SW480 (cell line): ENCODE data around the gene TOM1L2.

Experiments
- DNase-seq: peaks from one replicate; pipeline ENCODE4 v3.0.0-alpha.2; 2016; ENCODE audit warnings: low spot score

The TOM1L2 gene

GRCh38 chr17:17849147-17849820 lies 122.9 kb downstream of the TOM1L2 start:
- DNase-seq, result peak; percentile 35

DNA sequence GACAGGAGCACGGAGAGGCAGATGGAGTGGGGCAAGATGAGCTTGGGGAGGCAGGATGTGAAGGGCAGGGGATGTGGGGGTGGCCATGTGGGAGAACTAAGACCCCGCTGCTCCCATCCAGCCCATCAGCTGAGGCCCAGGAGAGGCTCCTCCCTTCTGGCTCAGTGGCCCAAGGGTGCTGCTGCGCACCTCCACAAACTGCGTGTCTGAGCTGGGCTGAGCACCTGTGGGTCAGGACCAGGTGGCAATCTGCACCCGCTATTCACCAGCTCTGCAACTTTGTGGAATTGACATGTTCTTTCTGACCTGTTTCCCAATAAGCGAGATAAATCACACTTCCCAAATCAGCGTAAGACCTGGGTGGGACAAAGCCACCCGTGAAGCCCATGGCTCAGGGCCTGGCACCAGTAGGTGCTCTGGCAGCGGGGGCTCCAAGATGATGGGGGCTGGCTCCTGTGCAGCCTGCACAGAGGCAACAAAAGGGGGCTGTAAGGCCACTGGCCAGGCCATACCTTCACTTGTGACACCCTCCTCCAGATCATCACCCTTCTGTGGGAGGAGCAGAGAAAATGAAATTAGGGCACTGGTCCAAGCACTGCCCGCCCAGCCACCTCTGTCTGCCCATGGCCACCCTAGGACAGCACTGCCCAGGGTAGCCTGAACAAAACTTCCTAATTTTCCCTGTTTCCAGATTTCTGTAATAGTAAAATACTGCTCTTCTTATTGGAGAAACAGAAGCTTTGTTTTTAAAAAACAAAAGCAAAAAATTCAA lies 123.7 kb downstream of the TOM1L2 start:
- DNase-seq, result no peak

- no peak for DNase-seq
Measured at GRCh38 chr17:17847726-17848125, 124.5 kb downstream of the TOM1L2 start.

GRCh38 chr17:17847118-17847689 lies 125.0 kb downstream of the TOM1L2 start:
- no peak for DNase-seq

- DNase-seq, result no peak
Measured at GRCh38 chr17:17846645-17847044, 125.6 kb downstream of the TOM1L2 start.

DNA sequence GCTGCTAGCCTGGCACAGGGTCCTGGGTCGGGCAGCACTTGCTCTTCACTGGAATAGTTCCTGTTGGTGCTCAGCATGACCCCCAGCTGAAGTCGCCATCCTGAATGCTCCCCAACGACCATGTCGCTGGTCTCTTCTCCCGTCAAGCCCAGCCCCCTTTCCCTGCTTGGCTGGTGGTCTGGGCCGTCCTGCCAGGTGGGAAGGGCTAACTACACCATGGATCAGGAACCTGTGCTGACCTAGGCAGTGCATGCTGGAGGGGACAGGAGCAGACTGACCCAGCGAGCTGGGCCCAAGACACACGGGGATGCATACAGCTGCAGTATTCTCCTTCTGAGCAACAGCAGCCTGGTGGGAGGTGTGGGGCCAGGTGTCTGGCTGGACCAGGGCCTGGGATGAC lies 126.2 kb downstream of the TOM1L2 start:
- no peak for DNase-seq

GRCh38 chr17:17845046-17845775 lies 127.0 kb downstream of the TOM1L2 start:
- no peak for DNase-seq

- DNase-seq, result no peak
Measured at GRCh38 chr17:17844500-17844899, 127.7 kb downstream of the TOM1L2 start.

DNA sequence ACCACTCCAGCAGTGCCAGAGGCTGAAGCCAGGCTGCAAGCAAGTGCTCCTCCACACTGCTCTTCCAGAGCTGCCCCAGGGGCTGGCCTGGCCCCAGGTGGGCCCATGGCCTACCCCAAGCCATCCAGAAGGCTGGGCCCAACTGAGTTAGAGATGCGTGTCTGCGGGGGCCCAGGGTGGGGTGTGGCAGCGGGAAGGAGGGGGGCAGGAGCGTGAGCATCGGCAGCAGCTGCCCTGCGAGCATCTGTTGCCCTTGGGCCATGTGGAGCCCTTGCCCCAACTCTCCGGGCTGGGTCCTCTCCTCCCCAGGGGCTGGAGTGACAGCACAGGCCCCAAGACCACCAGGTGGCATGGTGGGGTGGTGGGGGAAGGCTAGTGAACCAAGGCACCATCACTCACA lies 128.1 kb downstream of the TOM1L2 start:
- no peak for DNase-seq

- no peak for DNase-seq
Measured at GRCh38 chr17:17843096-17843495, 129.1 kb downstream of the TOM1L2 start.

DNA sequence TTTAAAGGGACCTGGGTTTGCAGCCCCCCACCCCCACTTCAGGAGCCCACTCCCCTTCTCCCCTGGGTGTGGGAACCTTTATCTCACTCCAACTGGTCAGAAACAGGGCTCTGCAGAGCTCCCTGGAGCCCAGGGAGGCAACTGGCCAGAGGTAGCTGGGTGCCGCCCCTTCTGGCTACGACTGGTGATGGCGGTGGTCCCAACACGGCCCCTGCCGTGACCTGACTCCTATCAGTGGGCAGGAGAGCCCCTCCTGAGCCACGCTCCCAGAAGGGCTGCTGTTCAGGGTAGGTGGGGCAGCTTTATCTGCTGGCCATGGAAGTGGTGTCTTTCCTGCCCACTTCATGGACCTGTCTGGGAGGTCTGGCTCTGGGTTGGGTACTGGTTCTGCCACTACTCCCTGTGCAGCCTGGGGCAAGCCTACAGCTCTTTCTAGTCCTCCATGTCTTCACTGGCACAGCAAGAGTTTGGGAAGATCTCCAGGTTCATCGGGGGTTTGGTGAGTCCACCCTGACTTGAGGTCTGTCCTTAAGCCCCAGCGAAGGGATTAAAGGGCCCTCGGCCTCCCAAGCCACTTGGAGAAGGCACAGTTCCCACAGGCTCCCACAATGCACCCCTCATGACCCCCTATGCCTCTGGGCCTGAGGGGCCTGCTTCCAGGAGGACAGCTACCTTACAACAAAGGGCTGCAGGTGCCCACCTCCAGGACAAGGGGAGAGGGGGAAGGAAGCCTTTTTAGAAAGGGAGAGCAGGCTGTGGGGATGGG lies 129.9 kb downstream of the TOM1L2 start:
- no peak for DNase-seq

DNA sequence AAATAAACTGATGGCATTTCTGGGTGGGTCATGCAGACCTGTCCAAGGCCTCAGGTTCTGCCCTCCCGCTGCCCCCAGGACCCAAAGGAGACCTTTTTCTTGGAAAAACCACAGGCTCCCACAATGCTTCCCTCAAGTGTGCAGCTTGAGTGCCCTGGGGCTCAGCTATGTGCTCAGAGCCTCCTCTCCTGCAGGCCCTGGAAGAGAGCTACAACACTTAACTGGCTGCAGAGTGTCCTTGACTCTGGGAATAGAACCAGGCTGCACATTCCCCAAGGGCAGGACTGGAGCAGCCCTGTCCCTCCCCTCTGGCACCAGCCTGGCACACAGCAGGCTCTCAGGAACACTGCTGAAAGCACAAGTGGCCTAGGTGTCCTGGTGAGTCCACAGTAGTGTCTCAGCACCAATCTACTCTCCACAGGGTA lies 130.6 kb downstream of the TOM1L2 start:
- no peak for DNase-seq

- peak; percentile 43 for DNase-seq
Measured at GRCh38 chr17:17840751-17841591, 131.2 kb downstream of the TOM1L2 start.

GRCh38 chr17:17839791-17840707 lies 132.2 kb downstream of the TOM1L2 start:
- peak; percentile 93 for DNase-seq

- DNase-seq, result peak; percentile 84
Measured at GRCh38 chr17:17837966-17838962, 133.9 kb downstream of the TOM1L2 start.

GRCh38 chr17:17837380-17837821 lies 134.8 kb downstream of the TOM1L2 start:
- peak; percentile 57 for DNase-seq

DNA sequence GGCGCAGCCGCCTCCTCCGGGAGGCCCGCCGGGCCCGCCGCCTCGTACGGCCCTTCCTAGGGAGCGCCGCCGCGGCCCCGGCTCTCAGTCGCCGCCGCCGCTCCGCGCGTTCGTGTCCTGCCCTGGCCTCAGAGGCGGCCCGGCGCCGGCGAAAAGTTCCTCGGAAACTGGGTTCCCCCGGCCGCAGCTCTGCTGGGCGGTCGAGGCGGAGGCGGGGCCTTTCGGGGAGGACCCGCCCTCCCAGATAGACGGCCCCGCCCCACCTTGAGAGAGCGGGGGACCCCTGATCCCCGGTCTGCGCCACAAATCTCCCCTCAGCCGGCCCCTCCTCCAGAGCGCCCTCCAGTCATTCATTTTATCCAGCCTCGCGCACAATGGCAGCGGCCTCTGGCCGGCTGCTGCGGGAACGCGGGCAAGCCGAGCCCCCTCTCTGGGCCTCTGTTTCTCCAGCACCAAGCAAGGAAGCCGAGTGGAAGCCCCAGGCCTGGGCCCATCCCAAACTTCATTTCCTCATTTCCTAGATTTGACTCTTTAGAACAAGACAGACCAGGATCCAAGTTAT lies 135.3 kb downstream of the TOM1L2 start, which contains the start of gene SREBF1:
SREBF1 (minus strand) TSS at position 169 of the 562 bp plus-strand sequence. CDS start 169 bp downstream, outside the sequence.
- peak; percentile 69 for DNase-seq
